ENCODE measurements around the gene DAO. TPM values are rescaled to one million over a fixed set of nuclear protein-coding genes. Genes with fewer than 3 reads are reported as not detected.

DAO gene
- total RNA-seq, 1 experiment from 2014 or later: not detected

GRCh38 chr12:108850854-108851573 lies 28.9 kb upstream of the DAO start:
- H2BK20ac ChIP-seq (ENCODE audit: low read depth, low read length, poor library complexity, severe bottlenecking): no peak overlapping the region
- no peak overlapping the region for H3K27ac ChIP-seq (ENCODE audit: insufficient read length, low read depth, low read length)
- H3K4me1 Mint-ChIP-seq: peaks cover 9 to 15% of the 10 kb centered on the region in 2 experiments
- DNase-seq: no peak
- H2BK120ac ChIP-seq (ENCODE audit: low read depth, low read length, poor library complexity, severe bottlenecking): no peak overlapping the region
- H3K27ac Mint-ChIP-seq: peak overlapping the region in 1 of 3 experiments; percentile 63; a peak in 2 of 7 replicates
- no peak overlapping the region for H3K4me3 Mint-ChIP-seq
- no peak overlapping the region for H2BK15ac ChIP-seq (ENCODE audit: low read depth, low read length)
- H2BK5ac ChIP-seq (ENCODE audit: insufficient read length, low read length): no peak overlapping the region
- H4K8ac ChIP-seq (replicated peaks; ENCODE audit: insufficient read length, low read depth, low read length): no peak overlapping the region
- no peaks in the 10 kb centered on the region; the same call in none of the 2 replicates for H3K79me2 ChIP-seq (ENCODE audit: insufficient read depth, low read length)
- no peak for TF ChIP-seq CTCF (conservative IDR thresholded peaks at IDR 0.05)
- no peak overlapping the region for H3T11ph ChIP-seq (ENCODE audit: low read length)
- H3K4me1 ChIP-seq (ENCODE audit: insufficient read depth, low read length): no peaks in the 10 kb centered on the region
- H3K14ac ChIP-seq (ENCODE audit: insufficient read depth, low read length): no peak overlapping the region
- peaks cover 10 to 12% of the 10 kb centered on the region in 2 experiments; a peak in 4 of 5 replicates for H3K9me3 Mint-ChIP-seq
- no peak overlapping the region for H4K91ac ChIP-seq (ENCODE audit: insufficient read length, low read depth, low read length)
- no peaks in the 10 kb centered on the region for H3K23me2 ChIP-seq (ENCODE audit: insufficient read length, low read depth, low read length, poor library complexity, severe bottlenecking)
- H3K9me3 ChIP-seq (ENCODE audit: control insufficient read depth, low read depth, low read length): no peaks in the 10 kb centered on the region
- H3K27me3 ChIP-seq (ENCODE audit: insufficient read depth, low read length): no peaks in the 10 kb centered on the region
- no CpG with 5 or more reads among the region's 9 CpGs for WGBS (ENCODE audit: extremely low coverage, insufficient read length, low lambda C conversion rate)
- H2BK12ac ChIP-seq (ENCODE audit: insufficient read length, low read depth, low read length): no peak overlapping the region
- no peaks in the 10 kb centered on the region for H3K27me3 Mint-ChIP-seq (ENCODE audit: low read depth)
- H3K18ac ChIP-seq (ENCODE audit: insufficient read length, low read depth, low read length): no peak overlapping the region
- H3K4ac ChIP-seq (ENCODE audit: low read depth, low read length): no peak overlapping the region
- no peak overlapping the region for H2AK5ac ChIP-seq (ENCODE audit: insufficient read length, low read length)
- H4K5ac ChIP-seq (ENCODE audit: insufficient read length, low read depth, low read length): no peak overlapping the region
- peaks cover 40 to 71% (median 53%) of the 10 kb centered on the region in 3 experiments for H3K36me3 Mint-ChIP-seq (ENCODE audit: insufficient read depth in 1 of 3, low read depth in 3 of 3)
- H2AFZ ChIP-seq (ENCODE audit: low read length): no peak overlapping the region
- H3K4me2 ChIP-seq (ENCODE audit: insufficient read depth, insufficient read length, low read length): no peak overlapping the region
- H4K20me1 ChIP-seq (ENCODE audit: control insufficient read depth, insufficient read depth, insufficient read length): no peaks in the 10 kb centered on the region
- no peak overlapping the region for H3K9ac ChIP-seq (ENCODE audit: extremely low read depth, insufficient read length, low read length)
- H3K79me1 ChIP-seq (ENCODE audit: insufficient read depth, low read depth, low read length, poor library complexity, severe bottlenecking): no peaks in the 10 kb centered on the region
- no peak overlapping the region for H3K56ac ChIP-seq (ENCODE audit: insufficient read length, low read depth, low read length)
- H3K23ac ChIP-seq (ENCODE audit: insufficient read length, low read depth, low read length): no peak overlapping the region

Data from H9 (cell line).